HG03378 (cell line): ENCODE results near the gene SIN3A.
"Not testable (repeated sequence)": the region's sequence is repeated elsewhere in the genome, so short reads cannot be mapped to it uniquely, and the experiment has no call there.

Experiments
- ATAC-seq: cut with Tn5 transposase; IDR thresholded peaks from one replicate; pipeline ENCODE4 v1.9.1; 2021; ENCODE audit warnings: mild to moderate bottlenecking, moderate library complexity; ENCODE audit not compliant: unreplicated experiment

The SIN3A gene

DNA sequence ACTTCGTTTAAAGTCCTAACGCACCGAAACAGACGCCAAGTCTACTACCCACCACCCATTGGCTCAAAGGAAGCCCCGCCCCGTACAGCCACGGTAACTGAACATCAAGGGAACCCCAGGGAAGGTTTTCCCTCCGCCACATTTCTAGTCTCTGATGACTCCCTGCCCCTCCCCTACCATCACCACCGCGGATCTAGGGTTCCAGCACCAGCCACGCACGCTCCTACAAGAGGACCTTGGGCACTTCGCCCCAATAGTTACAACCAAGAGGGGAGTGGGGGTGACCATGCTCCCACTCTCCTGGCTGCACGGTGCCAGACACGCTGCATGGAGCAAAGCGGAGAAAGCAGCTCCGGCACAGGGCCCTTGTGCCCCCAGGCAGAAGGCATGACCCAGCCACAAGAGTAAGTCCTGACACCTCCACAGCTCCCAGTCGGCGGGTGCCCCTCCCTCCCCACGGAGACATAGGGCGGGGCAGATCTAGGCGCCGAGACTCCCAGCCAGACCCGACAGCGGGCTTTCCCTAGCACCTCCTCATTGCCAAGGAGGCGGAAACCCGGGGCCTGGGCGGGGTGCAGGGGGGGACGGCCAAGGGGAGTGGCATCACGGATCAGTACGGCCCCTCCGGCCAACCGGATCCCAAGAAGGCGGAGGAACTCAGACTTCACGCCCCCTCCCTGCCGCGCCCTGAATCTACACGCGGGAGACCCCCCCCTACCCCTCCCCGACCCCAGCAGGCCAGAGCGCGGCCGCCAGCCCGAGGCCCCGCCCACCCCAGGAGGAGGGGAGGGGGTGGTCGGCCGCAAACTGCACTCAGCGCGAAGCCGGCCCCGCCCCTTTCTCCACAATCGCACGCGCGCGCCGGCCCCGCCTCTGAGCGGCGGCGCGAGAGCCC is 936 bp downstream of the SIN3A start:
- ATAC-seq, result no peak

DNA sequence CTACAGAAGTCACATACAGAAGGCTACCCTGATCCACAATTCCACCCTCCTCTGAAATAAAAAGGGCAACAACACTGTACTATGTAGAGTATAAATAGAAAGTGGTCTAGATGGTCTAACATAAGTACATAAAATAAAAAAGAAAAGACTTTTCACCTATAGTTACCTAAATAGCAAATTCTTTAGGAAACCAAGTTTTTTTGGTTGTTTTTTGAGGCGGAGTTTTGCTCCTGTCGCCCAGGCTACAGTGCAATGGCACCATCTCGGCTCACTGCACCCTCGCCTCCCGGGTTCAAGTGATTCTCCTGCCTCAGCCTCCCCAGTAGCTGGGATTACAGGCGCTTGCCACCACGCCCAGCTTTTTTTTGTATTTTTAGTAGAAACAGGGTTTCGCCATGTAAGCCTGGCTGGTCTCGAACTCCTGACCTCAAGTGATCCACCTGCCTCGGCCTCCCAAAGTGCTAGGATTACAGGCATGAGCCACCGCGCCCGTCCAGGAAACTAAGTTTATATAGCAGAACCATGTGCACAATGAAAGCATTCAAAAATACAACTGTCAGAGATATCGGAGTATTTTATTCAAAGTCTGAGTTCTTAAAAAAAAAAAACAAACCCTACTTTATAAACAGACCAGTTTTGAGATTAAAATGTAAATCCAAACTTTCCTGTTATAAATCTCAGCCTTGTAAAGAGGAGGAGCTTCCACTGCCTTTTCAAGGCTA is 1.7 kb downstream of the SIN3A start:
- ATAC-seq, result no peak

DNA sequence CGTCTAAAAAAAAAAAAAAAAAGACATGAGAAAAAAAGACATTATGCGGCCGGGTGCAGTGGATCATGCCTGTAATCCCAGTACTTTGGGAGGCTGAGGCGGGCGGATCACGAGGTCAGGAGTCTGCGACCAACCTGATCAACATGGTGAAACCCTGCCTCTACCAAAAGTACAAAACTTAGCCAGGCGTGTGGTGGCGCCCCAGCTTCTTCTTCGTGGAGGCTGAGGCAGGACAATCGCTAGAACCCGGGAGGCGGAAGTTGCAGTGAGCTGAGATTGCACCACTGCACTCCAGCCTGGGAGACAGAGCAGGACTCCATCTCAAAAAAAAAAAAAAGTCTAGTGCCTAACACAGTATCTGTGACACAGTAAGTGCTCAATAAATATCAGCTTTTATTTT is 3.3 kb downstream of the SIN3A start:
- ATAC-seq, result not testable (repeated sequence)

DNA sequence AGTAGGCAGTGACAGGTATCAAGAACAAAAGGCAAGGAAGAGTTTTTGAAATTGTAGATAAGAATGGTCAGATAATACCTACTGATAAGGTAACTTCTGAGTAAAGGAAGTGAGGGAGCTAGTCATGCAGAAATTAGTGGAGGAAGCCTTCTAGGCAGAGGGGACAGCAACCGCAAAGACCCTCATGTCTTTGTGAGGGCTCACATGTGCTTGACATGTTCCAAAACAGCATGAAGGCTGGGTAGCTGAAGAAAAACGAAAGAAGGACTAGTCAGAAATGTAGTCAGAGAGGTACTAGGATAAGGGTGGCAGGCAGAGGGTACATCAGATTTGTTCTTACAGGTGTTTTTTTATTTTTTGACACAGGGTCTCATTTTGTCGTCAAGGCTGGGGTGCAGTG is 5.3 kb downstream of the SIN3A start:
- no peak for ATAC-seq

DNA sequence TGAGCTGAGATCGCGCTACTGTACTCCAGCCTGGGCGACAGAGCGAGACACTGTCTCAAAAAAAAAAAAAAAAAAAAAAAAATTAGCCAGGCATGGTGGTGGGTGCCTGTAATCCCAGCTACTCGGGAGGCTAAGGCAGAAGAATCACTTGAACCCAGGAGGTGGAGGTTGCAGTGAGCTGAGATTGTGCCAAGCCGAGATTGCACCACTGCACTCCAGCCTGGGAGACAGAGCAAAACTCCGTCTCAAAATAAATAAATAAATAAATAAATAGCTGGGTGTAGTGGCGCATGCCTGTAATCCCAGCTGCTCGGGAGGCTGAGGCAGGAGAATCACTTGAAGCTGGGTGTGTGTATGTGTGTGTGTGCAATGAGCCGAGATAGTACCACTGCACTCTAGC is 6.2 kb downstream of the SIN3A start:
- ATAC-seq, result not testable (repeated sequence)

DNA sequence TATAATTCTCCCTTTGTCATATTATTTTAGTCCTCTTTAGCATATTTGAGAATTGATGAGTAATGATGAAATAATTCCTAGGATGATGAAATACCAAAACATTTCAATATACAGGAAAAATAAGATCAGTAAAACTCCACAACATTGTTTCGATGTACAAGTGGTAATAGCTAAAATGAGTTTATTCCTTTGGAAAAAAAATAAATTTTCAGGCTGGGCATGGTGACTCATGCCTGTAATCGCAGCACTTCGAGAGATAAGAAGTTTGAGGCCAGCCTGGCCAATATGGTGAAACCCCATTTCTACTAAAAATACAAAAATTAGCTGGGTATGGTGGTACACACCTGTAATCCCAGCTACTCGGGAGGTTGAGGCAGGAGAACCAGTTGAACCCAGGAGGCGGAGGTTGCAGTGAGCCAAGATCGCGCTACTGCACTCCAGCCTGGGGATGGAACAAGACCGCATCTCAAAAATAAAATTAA is 7.5 kb downstream of the SIN3A start:
- ATAC-seq, result not testable (repeated sequence)

DNA sequence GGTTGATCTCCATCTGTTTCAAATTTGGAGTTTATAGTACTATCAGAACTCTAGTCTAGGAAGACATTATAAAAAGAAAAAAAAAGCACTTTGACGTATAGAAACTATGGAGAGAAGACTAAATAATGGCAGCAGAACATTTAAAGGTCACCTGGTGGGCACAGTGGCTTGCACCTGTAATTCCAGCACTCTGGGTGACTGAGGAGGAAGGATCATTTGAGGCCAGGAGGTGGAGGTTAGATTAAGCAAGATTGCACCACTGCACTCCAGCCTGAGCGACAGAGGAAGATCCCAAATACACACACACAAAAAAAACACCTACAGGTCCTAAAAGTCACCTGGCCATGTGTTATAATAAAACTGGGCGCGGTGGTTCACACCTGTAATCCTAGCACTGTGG is 13.8 kb downstream of the SIN3A start:
- no peak for ATAC-seq

DNA sequence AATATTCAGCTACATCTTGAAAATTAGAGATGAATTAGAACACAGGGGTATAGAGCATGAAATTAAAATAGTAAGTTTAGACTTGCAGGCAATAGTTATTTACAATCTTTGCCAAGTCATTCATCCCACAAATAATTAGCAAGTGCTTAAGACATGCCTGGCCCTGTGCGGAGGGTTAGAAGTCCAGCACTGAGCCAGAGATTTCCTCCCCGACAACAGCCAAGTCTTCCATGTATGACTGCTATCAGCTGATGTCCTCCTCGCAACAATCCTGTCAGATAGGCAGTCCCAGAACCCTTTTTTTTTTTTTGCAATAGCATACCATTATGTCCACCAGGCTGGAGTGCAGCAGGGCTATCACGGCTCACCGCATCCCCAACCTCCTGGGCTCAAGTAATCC is 14.6 kb downstream of the SIN3A start:
- ATAC-seq, result no peak

DNA sequence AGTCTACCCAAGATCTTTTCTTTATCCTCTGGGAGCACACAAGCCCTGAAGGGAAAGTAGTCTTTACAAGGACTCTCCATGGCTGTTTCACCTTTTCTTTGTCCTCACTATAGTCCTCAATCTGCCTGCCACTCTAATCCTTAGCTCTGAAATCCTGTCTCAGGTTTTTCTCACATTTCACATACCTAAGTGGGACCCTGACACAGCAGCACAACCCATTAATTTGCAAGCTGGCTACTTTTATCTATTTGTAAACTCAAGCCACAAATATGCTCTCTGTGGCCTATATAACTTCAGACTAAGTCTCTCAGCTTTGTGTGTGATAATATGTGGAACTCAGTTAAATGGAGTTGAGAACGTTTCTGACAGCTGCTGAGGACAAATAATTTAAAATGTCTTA is 19.8 kb downstream of the SIN3A start:
- ATAC-seq, result no peak

DNA sequence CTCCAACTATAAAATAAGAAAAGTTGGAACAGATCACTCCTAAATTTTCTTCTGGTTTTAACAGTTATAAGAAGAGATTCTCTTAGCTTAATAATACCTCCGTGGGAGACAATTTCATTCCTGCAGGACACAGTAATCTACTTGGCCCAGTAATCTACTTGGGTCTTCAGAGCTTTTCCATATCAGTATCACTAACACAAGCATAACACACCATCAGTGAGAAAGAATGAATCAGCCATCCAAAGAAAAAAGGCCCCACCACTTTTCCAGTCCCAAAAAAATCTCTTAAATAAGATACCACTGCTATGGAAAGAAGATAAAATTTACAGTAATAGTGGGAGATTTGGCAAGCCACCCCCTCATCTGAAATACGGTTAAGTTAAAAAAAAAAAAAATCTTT is 20.2 kb downstream of the SIN3A start:
- no peak for ATAC-seq

DNA sequence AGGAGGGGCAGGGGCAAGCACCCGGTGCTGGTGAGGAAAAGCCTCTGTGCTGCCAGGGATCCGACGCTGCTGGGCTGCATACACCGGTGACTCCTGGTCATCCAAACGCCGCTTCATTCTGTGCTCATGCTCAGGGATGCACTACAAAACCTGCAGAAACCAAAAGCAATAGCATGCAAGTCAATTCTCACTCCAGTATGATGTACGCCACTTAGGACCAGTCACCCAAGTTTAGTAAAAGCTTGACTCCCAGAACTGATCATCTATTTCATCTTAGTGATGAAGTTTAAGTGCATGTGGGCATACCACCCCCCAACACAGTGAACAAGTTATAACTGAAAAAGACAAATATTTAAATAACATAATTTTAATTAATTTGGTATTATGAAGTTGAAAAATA is 21.2 kb downstream of the SIN3A start:
- ATAC-seq, result no peak

DNA sequence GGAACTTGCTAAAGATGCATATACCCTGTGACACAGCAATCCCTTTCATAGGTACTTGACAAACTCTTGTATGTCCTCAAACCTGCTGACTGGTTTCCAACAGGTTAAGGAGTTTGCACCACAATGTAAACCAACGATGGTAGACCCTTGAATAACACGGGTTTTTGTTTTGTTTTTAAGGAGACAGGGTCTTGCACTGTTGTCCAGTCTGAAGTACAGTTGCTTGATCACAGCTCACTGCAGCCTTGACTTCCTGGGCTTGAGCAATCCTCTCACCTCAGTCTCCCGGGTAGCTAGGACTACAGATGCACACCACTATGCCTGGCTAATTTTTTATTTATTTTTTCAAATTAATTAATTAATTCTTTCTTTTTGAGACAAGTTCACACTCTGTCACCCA is 23.3 kb downstream of the SIN3A start:
- ATAC-seq, result no peak

DNA sequence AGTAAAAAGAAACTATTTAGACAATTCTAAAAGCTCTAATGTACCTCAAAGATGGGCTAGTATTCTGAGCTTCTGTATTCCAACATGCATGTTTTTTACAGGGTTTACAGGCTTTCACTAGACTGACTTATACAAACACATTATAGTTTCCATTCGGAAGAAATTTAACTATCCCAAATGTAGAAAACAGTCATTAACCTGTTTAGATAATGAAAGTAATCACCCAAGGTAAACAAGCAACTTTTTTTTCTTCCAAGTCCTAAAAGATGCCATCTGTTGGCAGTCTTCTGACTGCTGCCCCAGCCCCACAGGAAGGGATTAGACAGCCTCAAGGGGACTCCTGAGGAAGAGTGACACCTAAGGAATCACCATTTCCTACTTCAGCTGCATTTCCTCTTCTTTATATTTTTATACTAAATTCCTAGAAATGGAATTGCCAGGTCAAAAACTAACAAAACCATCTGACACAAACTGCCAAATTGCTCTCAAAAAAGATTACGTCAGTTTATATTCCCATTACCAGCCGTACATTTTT is 25.5 kb downstream of the SIN3A start:
- ATAC-seq, result no peak

DNA sequence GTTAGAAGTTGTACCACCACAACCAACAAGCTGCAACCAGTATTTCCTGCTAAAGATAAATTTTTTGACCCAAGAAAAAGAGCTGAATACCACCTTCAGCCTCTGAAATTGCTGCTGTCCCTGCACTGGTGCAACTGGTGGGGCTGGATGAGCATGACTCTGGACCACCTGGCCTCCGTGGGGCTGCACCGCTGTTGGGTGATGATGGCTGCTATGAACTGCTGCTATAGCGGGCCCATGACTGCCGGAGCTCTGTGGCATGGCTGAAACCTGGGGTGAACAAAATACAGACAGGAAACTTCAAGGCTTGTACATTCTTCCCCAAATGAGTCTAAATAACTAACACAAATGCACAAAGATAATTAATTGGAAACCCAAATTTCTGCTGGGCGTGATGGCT is 28.9 kb downstream of the SIN3A start:
- ATAC-seq, result no peak

DNA sequence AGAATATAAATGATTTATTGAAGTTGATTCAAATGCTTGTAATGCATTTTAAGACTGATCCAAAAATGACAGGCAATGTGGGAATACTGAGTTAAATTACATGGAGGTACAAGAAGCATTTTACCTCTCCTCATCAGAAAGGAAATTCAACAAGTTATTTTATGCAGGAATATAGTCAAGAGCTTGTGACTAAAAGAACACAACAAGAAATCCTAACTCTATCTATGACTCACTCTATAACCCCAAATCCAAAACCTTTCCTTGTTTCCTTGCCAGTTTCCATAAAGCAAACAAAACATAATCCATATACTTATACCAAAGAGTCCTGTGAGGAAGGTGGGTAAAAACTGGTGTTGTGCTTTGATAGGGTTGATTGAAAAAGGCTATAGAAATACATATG is 30.8 kb downstream of the SIN3A start:
- ATAC-seq, result no peak

DNA sequence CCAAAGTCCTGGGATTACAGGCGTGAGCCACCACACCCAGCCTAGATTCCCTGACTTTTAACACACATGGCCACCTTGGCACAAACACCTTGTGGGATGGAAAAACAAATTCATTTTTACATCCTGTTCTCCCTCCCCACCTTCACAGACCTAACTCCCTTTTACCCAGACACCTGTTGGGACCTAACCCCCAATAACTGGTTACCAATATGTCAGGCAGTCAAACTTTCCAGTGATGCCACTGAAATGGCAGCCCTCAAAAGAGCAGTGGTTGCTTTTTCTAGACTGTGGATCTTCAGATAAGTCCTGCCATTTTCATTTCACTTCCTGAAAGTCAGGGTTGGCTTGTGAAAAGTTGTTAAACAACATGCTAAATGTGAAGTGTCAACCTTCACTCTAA is 34.9 kb downstream of the SIN3A start:
- no peak for ATAC-seq

DNA sequence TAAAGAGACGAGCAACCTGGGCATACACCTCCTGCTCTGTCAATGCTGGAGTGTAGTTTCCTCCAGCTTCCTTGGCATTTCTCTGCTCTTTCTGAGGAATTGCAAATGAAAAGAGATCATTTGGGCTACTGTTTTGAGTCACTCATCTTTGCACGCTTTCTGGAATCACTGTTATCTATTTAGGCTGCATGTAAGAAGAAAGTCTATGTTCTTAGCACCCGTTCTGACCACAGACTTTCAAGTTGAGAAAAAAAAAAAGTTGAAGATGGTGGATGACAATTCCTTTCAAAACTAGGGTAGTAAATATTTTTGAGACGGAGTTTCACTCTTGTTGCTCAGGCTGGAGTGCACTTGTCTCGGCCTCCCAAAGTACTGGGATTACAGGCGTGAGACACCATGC is 41.3 kb downstream of the SIN3A start:
- ATAC-seq, result no peak

DNA sequence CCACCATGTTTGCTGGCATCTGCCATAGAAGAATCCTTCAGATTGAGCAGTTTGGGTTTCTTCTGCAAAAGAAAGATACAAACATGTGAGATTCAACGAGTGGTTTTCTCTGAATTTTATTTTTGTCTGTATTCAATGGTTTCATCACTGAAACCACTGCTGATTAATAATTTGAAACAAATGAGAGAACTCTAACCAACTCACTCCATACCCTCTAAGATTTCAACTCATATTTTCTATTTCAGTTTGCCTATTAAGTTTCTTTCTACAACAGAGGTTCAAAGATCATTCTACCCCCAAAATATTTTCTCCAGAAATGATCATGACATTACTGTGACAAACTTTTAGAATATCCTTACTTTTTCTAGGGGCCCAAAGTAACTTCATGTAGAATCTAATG is 44.4 kb downstream of the SIN3A start:
- no peak for ATAC-seq

DNA sequence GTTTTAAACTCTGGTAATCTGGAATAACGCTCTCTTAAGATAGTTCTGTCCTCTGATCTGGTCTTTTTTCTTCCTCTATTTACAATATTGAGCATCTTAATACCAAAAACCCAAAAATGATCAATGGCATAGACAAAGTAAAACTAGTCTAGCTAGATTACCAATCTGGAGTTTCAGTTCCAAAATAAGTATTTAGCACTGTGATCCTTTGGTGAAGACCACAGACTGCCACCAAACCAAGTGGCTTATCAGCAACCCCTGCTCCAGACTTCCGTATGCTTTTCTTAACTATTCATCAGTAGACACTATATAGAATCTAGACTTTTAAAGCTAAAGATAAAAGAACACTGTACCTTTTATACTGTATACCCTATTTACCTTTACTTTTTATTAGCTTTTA is 47.6 kb downstream of the SIN3A start:
- no peak for ATAC-seq

DNA sequence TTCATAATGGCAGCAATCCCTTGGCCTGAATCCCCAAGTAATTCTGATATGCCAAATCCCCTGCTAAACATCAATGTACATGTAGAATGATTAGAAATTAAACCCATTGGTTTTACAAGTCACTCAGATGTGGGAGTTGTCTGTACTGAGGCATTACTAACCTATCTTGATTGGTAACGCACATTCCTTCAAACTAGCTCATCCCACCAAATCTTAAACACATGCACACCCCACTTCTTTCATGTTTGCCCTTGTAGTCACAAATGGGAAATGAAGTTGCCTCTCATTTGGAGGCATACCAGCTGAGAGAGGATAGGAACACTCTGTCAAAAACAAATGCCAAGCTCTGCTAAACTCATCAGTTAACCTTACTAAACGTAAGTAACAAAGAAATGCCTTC is 54.0 kb downstream of the SIN3A start:
- ATAC-seq, result no peak

DNA sequence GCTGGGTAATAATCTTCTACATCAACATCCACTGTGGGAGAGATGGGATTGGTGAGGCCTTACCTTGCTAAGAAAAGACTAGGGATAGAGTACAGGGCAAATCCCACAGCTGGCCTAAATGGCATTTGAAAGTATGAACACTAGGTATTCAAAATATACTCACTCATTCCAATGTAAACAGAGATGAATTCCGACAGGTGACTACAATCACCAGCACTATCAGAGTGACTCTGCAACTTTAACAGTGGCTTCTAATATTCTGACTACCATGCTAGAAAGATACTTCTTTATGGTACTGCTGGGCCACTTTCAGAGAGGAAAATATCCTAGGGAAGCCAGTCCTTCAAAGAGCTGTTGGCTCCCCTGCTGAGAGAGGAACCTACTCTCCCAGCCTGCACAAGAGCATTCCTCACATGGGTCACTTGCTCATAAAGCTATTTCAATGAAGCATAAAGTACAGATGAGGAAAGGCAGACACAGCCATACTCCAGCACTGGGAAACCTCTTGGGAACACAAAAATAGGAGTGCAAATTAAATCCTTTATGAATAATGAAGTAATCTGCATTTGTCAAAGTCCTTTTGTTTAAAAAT is 61.6 kb downstream of the SIN3A start:
- ATAC-seq, result no peak

DNA sequence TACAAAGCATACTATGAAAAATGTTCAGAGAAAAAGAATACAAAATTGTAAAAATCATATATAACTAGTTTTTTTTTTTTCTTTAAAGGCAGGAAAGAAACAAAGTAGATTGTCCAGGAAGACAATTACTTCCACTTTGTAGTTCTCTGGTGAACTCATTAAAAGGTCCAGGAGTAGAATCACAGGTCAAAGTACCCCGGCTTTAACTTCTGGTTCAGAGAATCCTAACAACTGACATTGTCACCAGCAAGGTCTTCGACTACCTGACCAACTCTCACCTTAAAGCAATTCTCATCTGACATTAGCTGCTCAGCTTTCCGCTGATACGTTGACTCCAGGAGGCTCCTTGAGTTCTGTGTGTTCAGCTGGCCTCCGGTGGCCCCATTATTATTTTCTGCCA is 67.5 kb downstream of the SIN3A start:
- ATAC-seq, result not testable (repeated sequence)
